H9 (cell line): ENCODE data around the gene TACC2. TPM values are rescaled to one million over a fixed set of nuclear protein-coding genes. Genes with fewer than 3 reads are reported as not detected.
A peak's percentile ranks its signal among the peaks of the same experiment; 100 is the strongest.

ENCODE experiments used
- DNase-seq: peaks from one replicate; pipeline ENCODE4 v3.0.0-alpha.2; 2017
- H2AFZ ChIP-seq: one replicate; pipeline ENCODE4 v1.6.1; 2013; ENCODE audit warnings: mild to moderate bottlenecking, low read length, control low read depth, moderate library complexity
- H2AK5ac ChIP-seq: 2 replicates; pipeline ENCODE4 v1.6.1; 2013; ENCODE audit warnings: low read length, control low read depth, mixed read lengths; ENCODE audit not compliant: insufficient read length
- H2BK120ac ChIP-seq: one replicate; pipeline ENCODE4 v1.6.1; 2013; ENCODE audit warnings: low read depth, mild to moderate bottlenecking, low read length, control low read depth, inconsistent platforms; ENCODE audit not compliant: poor library complexity, severe bottlenecking
- H2BK12ac ChIP-seq: 2 replicates; pipeline ENCODE4 v1.6.1; 2013; ENCODE audit warnings: low read length, control low read depth, mixed read lengths, low read depth; ENCODE audit not compliant: insufficient read length
- H2BK15ac ChIP-seq: 2 replicates; pipeline ENCODE4 v1.6.1; 2013; ENCODE audit warnings: low read depth, low read length, control low read depth
- H2BK20ac ChIP-seq: one replicate; pipeline ENCODE4 v1.6.1; 2013; ENCODE audit warnings: low read depth, mild to moderate bottlenecking, low read length, control low read depth, inconsistent platforms; ENCODE audit not compliant: poor library complexity, severe bottlenecking
- H2BK5ac ChIP-seq: 2 replicates; pipeline ENCODE4 v1.6.1; 2013; ENCODE audit warnings: low read length, control low read depth, mixed read lengths; ENCODE audit not compliant: insufficient read length
- H3K14ac ChIP-seq: 2 replicates; pipeline ENCODE4 v1.6.1; 2013; ENCODE audit warnings: low read length, control low read depth; ENCODE audit not compliant: insufficient read depth
- H3K18ac ChIP-seq: 2 replicates; pipeline ENCODE4 v1.6.1; 2013; ENCODE audit warnings: low read depth, mild to moderate bottlenecking, mixed read lengths, low read length, control low read depth; ENCODE audit not compliant: insufficient read length
- H3K23ac ChIP-seq: 2 replicates; pipeline ENCODE4 v1.6.1; 2013; ENCODE audit warnings: low read length, control low read depth, mixed read lengths, low read depth; ENCODE audit not compliant: insufficient read length
- H3K23me2 ChIP-seq: 2 replicates; pipeline ENCODE4 v1.6.1; 2013; ENCODE audit warnings: low read depth, mild to moderate bottlenecking, mixed read lengths, low read length, control low read depth; ENCODE audit not compliant: insufficient read length, poor library complexity, severe bottlenecking
- H3K27ac ChIP-seq: 2 replicates; pipeline ENCODE4 v1.5.1; 2013; ENCODE audit warnings: low read length, control low read depth, mixed read lengths, low read depth; ENCODE audit not compliant: insufficient read length
- H3K27me3 ChIP-seq: 2 replicates; pipeline ENCODE4 v1.6.1; 2013; ENCODE audit warnings: low read length, control low read depth, inconsistent platforms; ENCODE audit not compliant: insufficient read depth
- H3K4ac ChIP-seq: 2 replicates; pipeline ENCODE4 v1.6.1; 2013; ENCODE audit warnings: low read depth, mild to moderate bottlenecking, control low read depth, inconsistent platforms, low read length, moderate library complexity
- H3K4me1 ChIP-seq: 2 replicates; pipeline ENCODE4 v1.6.1; 2013; ENCODE audit warnings: low read length, control low read depth, inconsistent platforms; ENCODE audit not compliant: insufficient read depth
- H3K4me2 ChIP-seq: 2 replicates; pipeline ENCODE4 v1.6.1; 2013; ENCODE audit warnings: low read length, control low read depth, mixed read lengths; ENCODE audit not compliant: insufficient read length, insufficient read depth
- H3K56ac ChIP-seq: 2 replicates; pipeline ENCODE4 v1.6.1; 2013; ENCODE audit warnings: low read depth, mild to moderate bottlenecking, mixed read lengths, low read length, control low read depth; ENCODE audit not compliant: insufficient read length
- H3K79me1 ChIP-seq: 2 replicates; pipeline ENCODE4 v1.6.1; 2013; ENCODE audit warnings: low read depth, mild to moderate bottlenecking, moderate library complexity, low read length, control low read depth, inconsistent platforms; ENCODE audit not compliant: insufficient read depth, poor library complexity, severe bottlenecking
- H3K79me2 ChIP-seq: 2 replicates; pipeline ENCODE4 v1.6.1; 2013; ENCODE audit warnings: low read length, control low read depth, inconsistent platforms; ENCODE audit not compliant: insufficient read depth
- H3K9ac ChIP-seq: 2 replicates; pipeline ENCODE4 v1.6.1; 2013; ENCODE audit warnings: low read length, control low read depth, mixed read lengths; ENCODE audit not compliant: insufficient read length; ENCODE audit errors: extremely low read depth
- H3K9me3 ChIP-seq: one replicate; pipeline ENCODE4 v1.6.1; 2013; ENCODE audit warnings: low read depth, low read length, inconsistent platforms; ENCODE audit not compliant: control insufficient read depth
- H3T11ph ChIP-seq: one replicate; pipeline ENCODE4 v1.6.1; 2013; ENCODE audit warnings: mild to moderate bottlenecking, low read length, control low read depth, inconsistent platforms
- H4K20me1 ChIP-seq: one replicate; pipeline ENCODE4 v1.6.1; 2013; ENCODE audit not compliant: control insufficient read depth, insufficient read length, insufficient read depth
- H4K5ac ChIP-seq: 2 replicates; pipeline ENCODE4 v1.6.1; 2013; ENCODE audit warnings: low read depth, mild to moderate bottlenecking, mixed read lengths, low read length, control low read depth; ENCODE audit not compliant: insufficient read length
- H4K8ac ChIP-seq: replicated peaks from 2 replicates; pipeline ENCODE4 v1.6.1; 2013; ENCODE audit warnings: low read length, control low read depth, mixed read lengths, low read depth; ENCODE audit not compliant: insufficient read length
- H4K91ac ChIP-seq: 2 replicates; pipeline ENCODE4 v1.6.1; 2013; ENCODE audit warnings: low read depth, mild to moderate bottlenecking, moderate library complexity, mixed read lengths, low read length, control low read depth; ENCODE audit not compliant: insufficient read length
- H3K27ac Mint-ChIP-seq, 3 experiments: 2 replicates in 2 of 3; 3 replicates in 1 of 3; pipeline ENCODE4 v1.8.0; 2020 to 2021; ENCODE audit warnings: mixed read lengths in 3 of 3, mild to moderate bottlenecking in 1 of 3, moderate library complexity in 1 of 3
- H3K27me3 Mint-ChIP-seq: 2 replicates; pipeline ENCODE4 v1.8.0; 2021; ENCODE audit warnings: low read depth, mild to moderate bottlenecking, moderate library complexity, mixed read lengths
- H3K36me3 Mint-ChIP-seq, 3 experiments: 2 replicates in 2 of 3; 3 replicates in 1 of 3; pipeline ENCODE4 v1.8.0; 2020 to 2021; ENCODE audit warnings: low read depth in 3 of 3, mixed read lengths in 3 of 3; ENCODE audit not compliant: insufficient read depth in 1 of 3
- H3K4me1 Mint-ChIP-seq, 2 experiments: 2 replicates each; pipeline ENCODE4 v1.8.0; 2020; ENCODE audit warnings: mixed read lengths in 2 of 2
- H3K4me3 Mint-ChIP-seq, 2 experiments: 2 replicates in 1 of 2; 3 replicates in 1 of 2; pipeline ENCODE4 v1.8.0; 2020 to 2021; ENCODE audit warnings: mild to moderate bottlenecking in 2 of 2, mixed read lengths in 2 of 2, moderate library complexity in 1 of 2
- H3K9me3 Mint-ChIP-seq, 2 experiments: 2 replicates in 1 of 2; 3 replicates in 1 of 2; pipeline ENCODE4 v1.8.0; 2020; ENCODE audit warnings: mild to moderate bottlenecking in 2 of 2, mixed read lengths in 2 of 2, moderate library complexity in 1 of 2
- CTCF ChIP-seq: fragments of 200-600 bp; sonication (generic); conservative IDR thresholded peaks from 3 replicates; pipeline ENCODE4 v1.8.0; 2021; ENCODE audit warnings: antibody characterized with exemption, mild to moderate bottlenecking
- WGBS: extraction: QIAGEN DNeasy Blood & Tissue Kit; methylation state at CpG from one replicate; pipeline ENCODE4 v1.1.7; 2013; ENCODE audit warnings: missing lambda C conversion rate, low lambda C conversion rate, mixed read lengths; ENCODE audit not compliant: insufficient read length; ENCODE audit errors: extremely low coverage; 5-methylcytosine and 5-hydroxymethylcytosine counted together
- total RNA-seq: library from RNA; stranded (reverse); gene quantifications from 2 replicates; pipeline ENCODE4 v1.2.1, GENCODE V29; 2021

Gene TACC2
- total RNA-seq, 1 experiment from 2014 or later = 58.1 TPM

GRCh38 chr10:121956111-121957061 is 32.6 kb upstream of the TACC2 start:
- H3K79me2 ChIP-seq = no peaks in the 10 kb centered on the region
- 0 out of 2 replicates have a peak, but pooled peaks cover 2% of the 10 kb centered on the region for H3K4me1 ChIP-seq
- H3T11ph ChIP-seq = no peak overlapping the region
- no peak overlapping the region for H2BK5ac ChIP-seq
- H3K4ac ChIP-seq = no peak overlapping the region
- H3K4me1 Mint-ChIP-seq = peaks cover 17% of the 10 kb centered on the region in 2 experiments
- H3K9me3 ChIP-seq = no peaks in the 10 kb centered on the region
- no peak overlapping the region for H4K91ac ChIP-seq
- no peak overlapping the region for H3K27ac ChIP-seq
- H3K79me1 ChIP-seq = no peaks in the 10 kb centered on the region
- no peak overlapping the region for H3K4me2 ChIP-seq
- no peak overlapping the region for H2BK15ac ChIP-seq
- WGBS = no CpG with 5 or more reads among the region's 7 CpGs
- no peak overlapping the region for H2BK20ac ChIP-seq
- no peak overlapping the region for H2BK12ac ChIP-seq
- H3K23ac ChIP-seq = no peak overlapping the region
- H3K36me3 Mint-ChIP-seq = peaks cover 12 to 50% (median 42%) of the 10 kb centered on the region in 3 experiments; a peak in 6 of 7 replicates
- no peak overlapping the region for H3K14ac ChIP-seq
- no peak overlapping the region for H2AFZ ChIP-seq
- H4K5ac ChIP-seq = no peak overlapping the region
- H3K27me3 ChIP-seq = no peaks in the 10 kb centered on the region
- peak overlapping the region; percentile 3 to 50 (median 4); a peak in 3 of 7 replicates for H3K27ac Mint-ChIP-seq
- H3K23me2 ChIP-seq = no peaks in the 10 kb centered on the region
- H3K9me3 Mint-ChIP-seq = no peaks in the 10 kb centered on the region
- no peak for DNase-seq
- no peaks in the 10 kb centered on the region for H3K27me3 Mint-ChIP-seq
- no peak for TF ChIP-seq CTCF
- no peak overlapping the region for H3K4me3 Mint-ChIP-seq
- H4K20me1 ChIP-seq = no peaks in the 10 kb centered on the region
- no peak overlapping the region for H3K56ac ChIP-seq
- H2AK5ac ChIP-seq = no peak overlapping the region
- H3K18ac ChIP-seq = no peak overlapping the region
- H2BK120ac ChIP-seq = no peak overlapping the region
- H3K9ac ChIP-seq = no peak overlapping the region
- no peak overlapping the region for H4K8ac ChIP-seq
